Mammary microvascular endothelial cell (primary cell): ENCODE measurements around the gene ZFYVE26. TPM values are rescaled to one million over a fixed set of nuclear protein-coding genes. Genes with fewer than 3 reads are reported as not detected.

Source experiments
- total RNA-seq: library from RNA; depleted of rRNA; stranded (reverse); fragments of >200 nt; gene quantifications from 2 replicates; pipeline ENCODE4 v1.2.3, GENCODE V29; 2015

Gene ZFYVE26
- total RNA-seq = 17.6 and 22.8 TPM in 2 replicates

GRCh38 chr14:67816326-67817002 is at the start of gene ZFYVE26:
ZFYVE26 (minus strand) TSS chr14:67816590; CDS start chr14:67815963, 627 bp downstream.

GRCh38 chr14:67819563-67820421 is 3.4 kb upstream of the ZFYVE26 start, which contains the start of gene RAD51B:
RAD51B (plus strand) TSS chr14:67819779.

DNA sequence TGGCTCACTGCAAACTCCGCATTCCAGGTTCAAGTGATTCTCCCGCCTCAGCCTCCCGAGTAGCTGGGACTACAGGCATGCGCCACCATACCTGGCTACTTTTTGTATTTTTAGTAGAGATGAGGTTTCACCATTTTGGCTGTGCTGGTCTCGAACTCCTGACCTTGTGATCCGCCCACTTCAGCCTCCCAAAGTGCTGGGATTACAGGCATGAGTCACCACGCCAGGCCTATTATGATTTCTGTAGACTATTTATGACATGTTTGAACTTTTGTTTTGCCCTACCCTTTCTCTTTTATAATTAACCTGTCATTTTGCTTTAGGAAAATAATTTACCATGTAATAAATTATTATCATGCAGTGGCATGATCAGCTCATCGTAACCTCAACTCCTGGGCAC is 114.9 kb downstream of the ZFYVE26 start, which contains the start of gene RDH12:
RDH12 (plus strand) TSS at position 395 of the 400 bp plus-strand sequence. CDS start 20,757 bp downstream, outside the sequence.

Other genes with a start within 250 kb of the ZFYVE26 start
- gene PIGH, start 216.3 kb downstream of the ZFYVE26 start, total RNA-seq = 10.3 and 13.0 TPM in 2 replicates
- 9.6 and 13.2 TPM in 2 replicates for gene ARG2, start 196.7 kb downstream of the ZFYVE26 start, total RNA-seq
- 40.8 and 45.3 TPM in 2 replicates for gene VTI1B, start 142.0 kb downstream of the ZFYVE26 start, total RNA-seq
- 65.0 and 65.8 TPM in 2 replicates for gene RDH11, start 120.8 kb downstream of the ZFYVE26 start, total RNA-seq
- not detected in 2 replicates for gene RDH12, start 114.7 kb downstream of the ZFYVE26 start, total RNA-seq
- 8.1 and 9.1 TPM in 2 replicates for gene RAD51B, start 3.2 kb upstream of the ZFYVE26 start, total RNA-seq